OCI-LY3 (cell line): ENCODE measurements around the gene SELENOO.

ENCODE experiments used
- H2AFZ ChIP-seq: fragments of 200-600, 300-600 bp; shearing (Covaris generic); 2 replicates; pipeline ENCODE4 v1.6.0; 2014; ENCODE audit warnings: antibody characterized with exemption, low read depth, low read length
- H3K27ac ChIP-seq: fragments of 200-600, 300-600 bp; sonication (generic); 2 replicates; pipeline ENCODE4 v1.5.1; 2014; ENCODE audit warnings: mild to moderate bottlenecking, low read length, moderate library complexity, mixed read lengths
- H3K27me3 ChIP-seq: fragments of 200-600, 300-600 bp; sonication (generic); 2 replicates; pipeline ENCODE4 v1.6.1; 2014; ENCODE audit warnings: low read depth, low read length, mixed read lengths
- H3K36me3 ChIP-seq: fragments of 200-600, 300-600 bp; sonication (generic); replicated peaks from 2 replicates; pipeline ENCODE3; 2014; ENCODE audit warnings: low read depth, low read length, mixed read lengths
- H3K4me1 ChIP-seq: fragments of 300-600, 200-600 bp; sonication (generic); 2 replicates; pipeline ENCODE4 v1.6.1; 2014; ENCODE audit warnings: low read length, mixed read lengths
- H3K4me2 ChIP-seq: fragments of 200-600, 300-600 bp; sonication (generic); 2 replicates; pipeline ENCODE4 v1.6.1; 2014; ENCODE audit warnings: low read length, mixed read lengths
- H3K4me3 ChIP-seq: fragments of 300-600, 200-600 bp; sonication (generic); 2 replicates; pipeline ENCODE4 v1.5.1; 2014; ENCODE audit warnings: antibody characterized with exemption, mild to moderate bottlenecking, low read length, moderate library complexity
- H3K79me2 ChIP-seq: fragments of 300-600, 200-600 bp; shearing (Covaris generic); 2 replicates; pipeline ENCODE4 v1.6.1; 2014; ENCODE audit warnings: mild to moderate bottlenecking, low read length, mixed read lengths
- H3K9ac ChIP-seq: fragments of 300-600, 200-600 bp; shearing (Covaris generic); 2 replicates; pipeline ENCODE4 v1.6.0; 2014; ENCODE audit warnings: mild to moderate bottlenecking, low read length, moderate library complexity
- H3K9me3 ChIP-seq: fragments of 200-600, 300-600 bp; shearing (Covaris generic); 2 replicates; pipeline ENCODE4 v1.6.1; 2014; ENCODE audit warnings: low read length, mixed read lengths; ENCODE audit not compliant: insufficient read depth
- H4K20me1 ChIP-seq: fragments of 200-600, 300-600 bp; sonication (generic); 2 replicates; pipeline ENCODE4 v1.6.1; 2016; ENCODE audit warnings: low read length, mixed read lengths; ENCODE audit not compliant: insufficient read depth
- CTCF ChIP-seq: fragments of 200-600, 300-600 bp; sonication (generic); IDR thresholded peaks from 2 replicates; pipeline ENCODE4 v1.5.1; 2014; ENCODE audit warnings: antibody characterized with exemption, low read length, low read depth
- EZH2phosphoT487 ChIP-seq: fragments of 200-600 bp; shearing (Covaris generic); IDR thresholded peaks from 2 replicates; pipeline ENCODE4 v1.6.1; 2018; ENCODE audit warnings: antibody characterized with exemption, mixed run types, low read depth

Gene SELENOO

GRCh38 chr22:50190941-50191741 lies 9.7 kb upstream of the SELENOO start:
- H3K9ac ChIP-seq = peak overlapping the region; percentile 76
- peaks cover 57% of the 10 kb centered on the region for H3K79me2 ChIP-seq
- H3K4me1 ChIP-seq = peaks cover 62% of the 10 kb centered on the region

GRCh38 chr22:50192436-50193204 lies 8.2 kb upstream of the SELENOO start:
- Histone ChIP-seq H3K9me3 (peaks cover 12% of the 10 kb centered on the region; the same call in 1 of the 2 replicates), H3K4me2 (peak overlapping the region; percentile 82), H3K9ac (peak overlapping the region; percentile 76), H3K4me1 (peaks cover 58% of the 10 kb centered on the region), H3K79me2 (peaks cover 43% of the 10 kb centered on the region), H3K36me3 (peaks cover 13% of the 10 kb centered on the region), H3K27ac (peak overlapping the region; percentile 99), H3K4me3 (peak overlapping the region; percentile 75), H4K20me1 (peaks cover 7% of the 10 kb centered on the region), H2AFZ (no peak overlapping the region), H3K27me3 (no peaks in the 10 kb centered on the region)
- TF ChIP-seq EZH2phosphoT487 (no peak), CTCF (no peak)

More at GRCh38 chr22:50190941-50191741, 9.7 kb upstream of the SELENOO start:
- H3K27ac ChIP-seq = peak overlapping the region; percentile 99
- H3K4me3 ChIP-seq = peak overlapping the region; percentile 75
- peaks cover 12% of the 10 kb centered on the region; the same call in 1 of the 2 replicates for H3K9me3 ChIP-seq
- TF ChIP-seq CTCF (no peak), EZH2phosphoT487 (no peak)
- H4K20me1 ChIP-seq = peaks cover 7% of the 10 kb centered on the region
- H2AFZ ChIP-seq = no peak overlapping the region
- peaks cover 13% of the 10 kb centered on the region for H3K36me3 ChIP-seq
- H3K27me3 ChIP-seq = no peaks in the 10 kb centered on the region
- peak overlapping the region; percentile 82 for H3K4me2 ChIP-seq

GRCh38 chr22:50193621-50194020 lies 7.2 kb upstream of the SELENOO start:
- H3K27ac ChIP-seq = no peak overlapping the region
- no peak overlapping the region for H2AFZ ChIP-seq
- peaks cover 58% of the 10 kb centered on the region for H3K4me1 ChIP-seq
- H3K27me3 ChIP-seq = no peaks in the 10 kb centered on the region
- peaks cover 34% of the 10 kb centered on the region for H3K79me2 ChIP-seq
- H3K9me3 ChIP-seq = peaks cover 12% of the 10 kb centered on the region; the same call in 1 of the 2 replicates
- TF ChIP-seq EZH2phosphoT487 = no peak
- TF ChIP-seq CTCF = no peak
- peaks cover 13% of the 10 kb centered on the region for H3K36me3 ChIP-seq
- H3K9ac ChIP-seq = no peak overlapping the region
- peaks cover 7% of the 10 kb centered on the region for H4K20me1 ChIP-seq
- no peak overlapping the region for H3K4me3 ChIP-seq
- no peak overlapping the region for H3K4me2 ChIP-seq
